LNCaP clone FGC (cell line): Measurements from ENCODE around the gene RHCG.

Source experiments
- DNase-seq: peaks from one replicate; pipeline ENCODE4 v3.0.0-alpha.2; 2011; ENCODE audit warnings: low read depth
- H3K4me3 ChIP-seq: 2 replicates; pipeline ENCODE4 v1.5.1; 2011; ENCODE audit warnings: mild to moderate bottlenecking, low read depth, low read length, control low read depth
- CTCF ChIP-seq: IDR thresholded peaks from 2 replicates; pipeline ENCODE4 v1.5.1; 2012; ENCODE audit warnings: mild to moderate bottlenecking; ENCODE audit not compliant: control insufficient read depth, insufficient read depth; ENCODE audit errors: extremely low read depth

Gene RHCG

GRCh38 chr15:89463113-89463512 lies 33.3 kb downstream of the RHCG start:
- no peak for DNase-seq
- no peak overlapping the region for H3K4me3 ChIP-seq
- TF ChIP-seq CTCF, result no peak

- TF ChIP-seq CTCF, result no peak
- no peak overlapping the region for H3K4me3 ChIP-seq
- peak; percentile 6 for DNase-seq
Measured at GRCh38 chr15:89462198-89462912, 34.0 kb downstream of the RHCG start.

- H3K4me3 ChIP-seq, result no peak overlapping the region
Measured at GRCh38 chr15:89461386-89461785, 35.0 kb downstream of the RHCG start.

GRCh38 chr15:89460048-89460447 lies 36.3 kb downstream of the RHCG start:
- TF ChIP-seq CTCF, result no peak
- no peak overlapping the region for H3K4me3 ChIP-seq
- no peak for DNase-seq

More at GRCh38 chr15:89461386-89461785, 35.0 kb downstream of the RHCG start:
- no peak for DNase-seq
- TF ChIP-seq CTCF, result no peak

- TF ChIP-seq CTCF, result no peak
- H3K4me3 ChIP-seq, result no peak overlapping the region
- DNase-seq, result no peak
Measured at GRCh38 chr15:89459271-89460038, 36.9 kb downstream of the RHCG start.

- DNase-seq, result no peak
- no peak for TF ChIP-seq CTCF
- no peak overlapping the region for H3K4me3 ChIP-seq
Measured at GRCh38 chr15:89458440-89458839, 37.9 kb downstream of the RHCG start.

- DNase-seq, result peak; percentile 13
- no peak for TF ChIP-seq CTCF
- no peak overlapping the region for H3K4me3 ChIP-seq
Measured at GRCh38 chr15:89457086-89457485, 39.3 kb downstream of the RHCG start.
